Measurements from ENCODE around the gene SUN5.

Gene SUN5

DNA sequence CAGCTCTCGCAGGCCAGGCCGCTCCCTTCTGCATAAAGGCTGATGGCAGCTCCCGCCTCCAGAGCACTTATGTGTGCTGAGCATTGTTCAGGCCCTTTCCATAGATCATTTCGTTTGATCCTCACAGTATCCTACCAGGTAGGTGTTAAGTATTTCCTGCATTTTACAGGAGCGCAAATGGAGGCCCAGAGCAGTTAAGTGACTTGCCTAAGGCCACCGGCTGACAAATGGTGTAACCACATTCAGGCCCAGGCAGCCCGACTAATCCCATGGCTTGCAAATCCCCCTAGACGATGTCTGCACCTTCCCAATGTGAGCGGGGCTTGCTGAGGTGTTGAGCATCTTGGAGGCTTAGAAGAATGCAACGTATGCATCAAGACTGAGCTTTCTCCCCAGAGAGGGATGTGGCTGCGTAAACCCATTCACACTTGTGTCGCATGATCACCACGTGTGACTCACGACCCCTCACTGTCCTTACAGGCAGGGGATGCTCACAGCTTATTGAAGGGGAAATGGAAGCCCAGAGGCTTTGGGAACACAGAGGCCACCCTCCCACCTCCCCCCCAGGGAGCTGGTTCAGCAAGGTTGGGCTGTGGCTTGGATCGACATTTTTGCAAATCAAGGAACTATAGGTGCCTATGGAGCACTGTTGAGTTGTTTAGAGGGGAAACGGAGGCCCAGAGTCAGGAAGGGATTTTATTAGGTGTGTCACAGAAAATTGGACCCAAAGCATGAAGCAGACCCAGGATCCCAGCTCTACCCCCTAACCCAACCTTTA, 10.3 kb upstream of the SUN5 start:
- TF ChIP-seq CTCF (IDR thresholded peaks at IDR 0.05), result no peak

DNA sequence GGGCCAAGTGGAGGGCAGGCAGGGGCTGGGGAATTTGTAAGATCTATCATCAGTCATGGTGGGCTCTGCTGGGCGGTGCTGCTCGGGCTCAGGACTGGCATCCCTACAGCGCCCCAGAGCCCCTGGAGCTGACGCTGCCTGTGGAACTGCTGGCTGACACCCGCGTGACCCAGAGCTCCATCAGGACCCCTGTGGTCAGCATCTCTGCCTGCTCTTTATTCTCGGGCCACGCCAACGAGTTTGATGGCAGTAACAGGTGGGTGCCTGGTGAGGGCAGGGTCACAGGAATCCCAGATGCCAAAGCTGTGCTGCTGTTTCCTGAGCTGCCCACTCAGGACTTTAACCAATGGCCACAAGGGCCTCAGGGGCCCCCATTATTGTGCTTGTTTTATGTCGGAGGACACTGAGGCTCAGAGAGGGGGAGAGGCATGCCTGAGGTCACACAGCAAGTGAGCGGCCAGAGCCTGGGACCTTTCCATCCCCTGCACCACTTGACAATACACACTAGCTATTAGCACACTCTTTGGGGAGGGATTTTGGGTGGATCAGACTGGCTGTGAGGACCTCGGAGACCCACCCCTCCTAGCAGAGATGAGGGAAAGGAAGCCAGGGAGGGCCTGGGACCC, 9.6 kb upstream of the SUN5 start:
- TF ChIP-seq CTCF (IDR thresholded peaks at IDR 0.05), result no peak

GRCh38 chr20:33012327-33013189, 8.3 kb upstream of the SUN5 start:
- no peak for TF ChIP-seq CTCF (IDR thresholded peaks at IDR 0.05)

DNA sequence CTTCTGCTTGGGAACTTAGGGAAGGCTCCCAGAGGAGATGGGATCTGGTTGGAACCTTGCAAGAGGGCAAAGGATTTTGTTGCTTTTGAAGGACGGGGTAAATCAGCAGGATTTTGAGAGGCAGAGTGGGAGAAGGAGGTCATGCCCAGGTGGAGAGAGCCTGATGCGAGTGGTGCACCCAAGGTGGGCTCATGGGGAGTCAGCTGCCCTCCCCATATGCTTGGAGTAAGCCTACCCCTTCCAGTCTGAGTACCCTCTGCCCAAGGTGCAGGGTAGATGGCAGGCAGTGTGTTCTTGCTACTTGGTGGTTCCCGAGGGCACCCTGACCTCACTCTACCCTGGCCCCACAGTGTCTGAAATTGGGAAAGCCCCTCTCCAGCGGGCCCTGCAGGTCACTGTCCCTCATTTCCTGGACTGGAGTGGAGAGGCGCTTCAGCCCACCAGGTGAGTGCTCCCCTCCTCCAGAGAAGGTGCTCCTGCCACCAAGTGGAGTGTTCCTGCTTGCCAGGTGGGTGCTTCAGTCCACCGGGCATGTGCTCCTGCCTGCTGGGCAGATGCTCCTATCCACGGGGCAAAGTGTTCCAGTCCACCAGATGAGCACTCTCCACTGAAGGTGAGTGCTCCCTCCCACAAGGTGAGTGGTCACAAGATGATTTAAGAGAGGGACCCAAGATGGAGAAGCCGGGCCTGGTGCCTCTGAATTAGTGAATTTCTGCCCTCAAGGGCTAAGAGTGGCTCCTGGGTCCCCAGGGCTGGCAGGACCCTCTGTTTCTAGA, 6.6 kb upstream of the SUN5 start:
- TF ChIP-seq CTCF (IDR thresholded peaks at IDR 0.05), result no peak

DNA sequence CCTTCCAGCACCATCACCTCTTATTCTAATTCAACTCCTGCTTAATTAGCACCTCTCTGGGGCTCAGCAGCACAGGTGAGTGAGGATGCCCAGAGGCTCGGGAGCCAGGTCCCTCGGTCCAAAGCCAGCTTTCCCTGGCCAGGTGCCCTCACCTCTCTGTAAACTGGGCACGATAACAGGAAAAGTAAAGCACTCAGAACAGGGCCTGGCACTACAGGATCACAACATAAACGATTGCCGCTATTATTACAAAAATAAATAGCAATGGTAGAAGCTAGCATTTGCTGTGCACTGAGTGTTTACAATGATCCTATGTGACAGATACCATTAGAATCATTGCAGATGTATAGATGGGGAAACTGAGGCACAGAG, 5.9 kb upstream of the SUN5 start:
- no peak for TF ChIP-seq CTCF (IDR thresholded peaks at IDR 0.05)

DNA sequence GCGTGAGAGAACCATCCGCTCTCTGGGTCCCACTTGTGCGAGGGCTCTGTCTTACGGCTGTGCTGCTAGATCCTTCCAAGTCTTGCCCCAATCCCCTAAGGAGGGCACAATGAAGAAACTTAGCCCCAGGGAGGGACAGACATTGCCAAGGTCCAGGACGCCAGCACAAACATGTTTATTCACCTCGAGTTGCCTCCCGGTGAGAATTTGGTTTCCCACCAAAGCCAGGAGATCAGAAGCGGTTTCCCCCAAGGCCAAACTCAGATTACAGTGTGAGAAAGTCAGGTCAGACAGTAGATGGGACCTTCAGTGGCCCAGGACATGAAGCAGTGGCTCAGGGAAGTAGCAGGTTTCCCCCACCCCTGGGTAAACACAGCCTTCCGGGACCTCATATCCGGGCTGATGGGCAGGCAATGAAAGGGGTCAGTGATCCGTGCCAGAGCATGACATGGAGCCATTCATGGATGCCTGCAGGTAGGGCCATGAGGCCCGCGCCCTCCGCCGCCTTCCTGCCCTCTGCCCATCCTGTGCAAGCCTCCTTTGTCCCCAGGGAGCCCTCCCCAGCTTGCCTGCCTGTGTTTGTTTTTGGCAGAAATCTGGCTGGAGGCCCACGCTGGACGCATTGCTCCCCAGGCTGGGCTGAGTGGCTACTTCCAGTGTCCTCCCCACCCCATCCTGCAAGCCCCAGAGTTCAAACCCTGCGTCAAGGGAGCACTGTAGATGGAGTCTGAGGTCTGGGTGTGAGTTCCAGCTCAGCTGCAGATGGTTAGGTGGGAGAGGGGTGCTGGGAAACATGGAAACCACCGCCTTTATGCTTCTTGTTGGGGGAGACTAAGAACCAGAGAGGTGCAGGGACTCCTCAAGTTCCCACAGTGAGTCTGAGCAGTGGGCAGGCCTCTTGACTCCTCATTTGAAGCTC, 5.2 kb upstream of the SUN5 start:
- TF ChIP-seq CTCF (IDR thresholded peaks at IDR 0.05), result no peak
